Neural crest cell (in vitro differentiated cells): Measurements from ENCODE around the gene HMHB1. TPM values are rescaled to one million over a fixed set of nuclear protein-coding genes. Genes with fewer than 3 reads are reported as not detected.

Experiments
- DNase-seq: peaks from one replicate; pipeline ENCODE4 v3.0.0; 2021; ENCODE audit warnings: low read depth, mixed read lengths, low spot score
- H3K27ac Mint-ChIP-seq: one replicate; pipeline ENCODE4 v1.8.0; 2021; ENCODE audit warnings: mild to moderate bottlenecking, mixed read lengths; ENCODE audit not compliant: unreplicated experiment
- H3K27me3 Mint-ChIP-seq: 2 replicates; pipeline ENCODE4 v1.8.0; 2021; ENCODE audit warnings: low read depth, mild to moderate bottlenecking, mixed read lengths
- H3K36me3 Mint-ChIP-seq: 2 replicates; pipeline ENCODE4 v1.8.0; 2021; ENCODE audit warnings: low read depth, mild to moderate bottlenecking, mixed read lengths
- H3K4me1 Mint-ChIP-seq: 2 replicates; pipeline ENCODE4 v1.8.0; 2021; ENCODE audit warnings: mixed read lengths
- H3K4me3 Mint-ChIP-seq: one replicate; pipeline ENCODE4 v1.8.0; 2021; ENCODE audit warnings: mild to moderate bottlenecking, mixed read lengths
- H3K9me3 Mint-ChIP-seq: 2 replicates; pipeline ENCODE4 v1.8.0; 2021; ENCODE audit warnings: mixed read lengths
- CTCF ChIP-seq: fragments of 200-600 bp; sonication (generic); conservative IDR thresholded peaks from 2 replicates; pipeline ENCODE4 v1.5.0; 2021; ENCODE audit warnings: antibody characterized with exemption, mild to moderate bottlenecking
- long read RNA-seq: library from polyadenylated mRNA; unstranded; transcript quantifications from one replicate; pipeline ENCODE4 v2.0.0, GENCODE V29; 2020
- total RNA-seq: library from RNA; stranded (reverse); gene quantifications from 2 replicates; pipeline ENCODE4 v1.2.1, GENCODE V29; 2021

HMHB1 gene
- total RNA-seq, result not detected in 2 replicates
- long read RNA-seq, result 0 reads

GRCh38 chr5:143812085-143812705 is at the start of gene HMHB1:
HMHB1 (plus strand) TSS chr5:143812161.
- Mint-ChIP-seq H3K9me3 (peaks cover 4% of the 10 kb centered on the region), H3K27ac (no peak within 1 kb of the TSS), H3K4me3 (no peak within 1 kb of the TSS), H3K36me3 (no peaks in the 10 kb centered on the region), H3K4me1 (no peaks in the 10 kb centered on the region), H3K27me3 (no peaks in the 10 kb centered on the region)
- TF ChIP-seq CTCF, result no peak
- no peak for DNase-seq

GRCh38 chr5:143762636-143763220 is 49.2 kb upstream of the HMHB1 start:
- DNase-seq, result no peak
- Mint-ChIP-seq H3K4me1 (no peaks in the 10 kb centered on the region), H3K27ac (no peak overlapping the region), H3K4me3 (no peak overlapping the region), H3K27me3 (no peaks in the 10 kb centered on the region), H3K9me3 (no peaks in the 10 kb centered on the region), H3K36me3 (no peaks in the 10 kb centered on the region)
- TF ChIP-seq CTCF, result no peak

GRCh38 chr5:143767162-143767561 is 44.8 kb upstream of the HMHB1 start:
- no peak for TF ChIP-seq CTCF
- H3K9me3 Mint-ChIP-seq, result no peaks in the 10 kb centered on the region
- no peak for DNase-seq
- H3K36me3 Mint-ChIP-seq, result no peaks in the 10 kb centered on the region
- H3K27ac Mint-ChIP-seq, result no peak overlapping the region
- peaks cover 6% of the 10 kb centered on the region for H3K4me1 Mint-ChIP-seq
- no peak overlapping the region for H3K4me3 Mint-ChIP-seq
- H3K27me3 Mint-ChIP-seq, result no peaks in the 10 kb centered on the region

GRCh38 chr5:143769026-143769786 is 42.8 kb upstream of the HMHB1 start:
- no peak for TF ChIP-seq CTCF
- DNase-seq, result no peak
- Mint-ChIP-seq H3K9me3 (no peaks in the 10 kb centered on the region), H3K27ac (no peak overlapping the region), H3K36me3 (no peaks in the 10 kb centered on the region), H3K4me1 (peaks cover 6% of the 10 kb centered on the region), H3K4me3 (no peak overlapping the region), H3K27me3 (no peaks in the 10 kb centered on the region)

GRCh38 chr5:143770450-143770849 is 41.5 kb upstream of the HMHB1 start:
- Mint-ChIP-seq H3K9me3 (no peaks in the 10 kb centered on the region), H3K27ac (no peak overlapping the region), H3K27me3 (no peaks in the 10 kb centered on the region), H3K4me3 (no peak overlapping the region), H3K36me3 (no peaks in the 10 kb centered on the region), H3K4me1 (peaks cover 6% of the 10 kb centered on the region)
- no peak for TF ChIP-seq CTCF
- DNase-seq, result no peak
